ENCODE results near the gene ABHD12.

Gene ABHD12

DNA sequence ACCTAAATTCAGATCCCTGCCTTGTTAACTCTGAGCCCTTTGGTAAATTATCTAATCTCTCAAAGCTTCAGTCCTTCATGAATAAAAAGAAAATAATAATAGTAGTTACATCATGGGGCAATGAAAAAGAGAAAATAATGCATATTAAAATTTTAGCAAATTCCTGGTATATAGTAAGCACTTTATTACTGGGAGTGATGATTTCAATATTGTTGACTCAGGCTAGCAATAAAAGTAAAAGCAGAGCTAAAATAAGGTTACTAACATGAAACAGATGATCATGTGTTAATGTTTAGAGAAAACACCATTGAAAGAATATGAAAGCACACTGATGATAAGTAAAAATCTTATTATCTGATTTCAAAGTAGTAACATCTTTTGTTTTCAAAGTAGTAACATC, 30.5 kb upstream of the ABHD12 start:
- Histone ChIP-seq H3K18ac (ENCODE audit: low read length) (no peak overlapping the region), H3K9ac (ENCODE audit: low read length) (no peak overlapping the region), H3K56ac (ENCODE audit: low read length) (no peak overlapping the region), H3K79me1 (ENCODE audit: low read length) (peaks cover 1% of the 10 kb centered on the region), H3K79me2 (ENCODE audit: control insufficient read depth, insufficient read depth, low read length) (no peaks in the 10 kb centered on the region), H3K4me3 (ENCODE audit: low read length) (no peak overlapping the region), H4K8ac (ENCODE audit: low read depth, low read length) (no peak overlapping the region), H2BK120ac (ENCODE audit: low read depth, low read length) (no peak overlapping the region), H3K27ac (ENCODE audit: low read depth, low read length) (no peak overlapping the region), H2AK5ac (ENCODE audit: low read length) (no peak overlapping the region), H3K4me1 (ENCODE audit: control insufficient read depth, low read depth, low read length) (no peaks in the 10 kb centered on the region), H3K27me3 (ENCODE audit: insufficient read depth, low read length, poor library complexity) (no peaks in the 10 kb centered on the region), H3K4ac (ENCODE audit: low read depth, low read length) (no peak overlapping the region), H3K23ac (ENCODE audit: low read length) (no peak overlapping the region), H2BK5ac (ENCODE audit: low read length) (no peak overlapping the region), H2BK15ac (replicated peaks; ENCODE audit: low read depth) (no peak overlapping the region), H3K4me2 (ENCODE audit: low read length) (no peak overlapping the region), H3K36me3 (ENCODE audit: control insufficient read depth, insufficient read depth, low read length) (peaks cover 10% of the 10 kb centered on the region), H4K5ac (ENCODE audit: low read length) (no peak overlapping the region)
- DNase-seq: no peak

GRCh38 chr20:25418776-25419175, 28.1 kb upstream of the ABHD12 start:
- H3K4me2 ChIP-seq (ENCODE audit: low read length): no peak overlapping the region
- no CpG with 5 or more reads among the region's 1 CpG for WGBS (ENCODE audit: extremely low coverage, insufficient coverage, low lambda C conversion rate)
- no peak overlapping the region for H4K8ac ChIP-seq (ENCODE audit: low read depth, low read length)
- peaks cover 10% of the 10 kb centered on the region for H3K36me3 ChIP-seq (ENCODE audit: control insufficient read depth, insufficient read depth, low read length)
- H2BK120ac ChIP-seq (ENCODE audit: low read depth, low read length): no peak overlapping the region
- H4K5ac ChIP-seq (ENCODE audit: low read length): no peak overlapping the region
- no peak overlapping the region for H3K18ac ChIP-seq (ENCODE audit: low read length)
- no peaks in the 10 kb centered on the region for H3K27me3 ChIP-seq (ENCODE audit: insufficient read depth, low read length, poor library complexity)
- H2AK5ac ChIP-seq (ENCODE audit: low read length): no peak overlapping the region
- H3K79me1 ChIP-seq (ENCODE audit: low read length): peaks cover 1% of the 10 kb centered on the region
- DNase-seq: no peak
- H3K79me2 ChIP-seq (ENCODE audit: control insufficient read depth, insufficient read depth, low read length): no peaks in the 10 kb centered on the region
- H3K56ac ChIP-seq (ENCODE audit: low read length): no peak overlapping the region
- no peak overlapping the region for H3K4me3 ChIP-seq (ENCODE audit: low read length)
- H2BK15ac ChIP-seq (replicated peaks; ENCODE audit: low read depth): no peak overlapping the region
- no peaks in the 10 kb centered on the region for H3K4me1 ChIP-seq (ENCODE audit: control insufficient read depth, low read depth, low read length)
- H3K9ac ChIP-seq (ENCODE audit: low read length): no peak overlapping the region
- no peak overlapping the region for H3K4ac ChIP-seq (ENCODE audit: low read depth, low read length)
- H3K23ac ChIP-seq (ENCODE audit: low read length): no peak overlapping the region
- H3K27ac ChIP-seq (ENCODE audit: low read depth, low read length): no peak overlapping the region
- no peak overlapping the region for H2BK5ac ChIP-seq (ENCODE audit: low read length)

DNA sequence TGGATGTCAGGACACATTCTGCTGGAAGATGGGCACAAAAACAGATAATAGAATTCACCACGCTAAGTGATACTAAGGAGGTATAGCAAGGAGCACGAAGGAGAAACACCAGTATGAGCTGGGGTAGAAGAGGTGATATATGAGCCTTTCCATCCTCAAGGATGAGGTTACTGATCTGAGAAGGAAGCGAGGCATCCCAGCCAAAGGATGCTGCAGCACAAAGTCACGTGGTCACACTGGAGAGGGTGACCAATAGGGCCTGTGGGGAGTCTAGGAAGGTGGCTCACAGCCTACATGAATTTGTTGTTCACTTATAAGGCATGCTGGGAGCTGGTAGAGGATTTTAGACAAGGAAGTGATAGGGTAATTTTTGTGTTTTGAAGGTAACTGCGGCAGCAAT, 18.3 kb upstream of the ABHD12 start:
- Histone ChIP-seq H3K36me3 (ENCODE audit: control insufficient read depth, insufficient read depth, low read length) (peaks cover 2% of the 10 kb centered on the region), H3K27ac (ENCODE audit: low read depth, low read length) (no peak overlapping the region), H4K5ac (ENCODE audit: low read length) (no peak overlapping the region), H3K4me2 (ENCODE audit: low read length) (peak overlapping the region; percentile 5), H2BK120ac (ENCODE audit: low read depth, low read length) (no peak overlapping the region), H3K79me1 (ENCODE audit: low read length) (peaks cover 16% of the 10 kb centered on the region), H2BK15ac (replicated peaks; ENCODE audit: low read depth) (no peak overlapping the region), H3K4ac (ENCODE audit: low read depth, low read length) (no peak overlapping the region), H3K56ac (ENCODE audit: low read length) (peak overlapping the region; percentile 76), H3K79me2 (ENCODE audit: control insufficient read depth, insufficient read depth, low read length) (peaks cover 31% of the 10 kb centered on the region), H3K23ac (ENCODE audit: low read length) (no peak overlapping the region), H2AK5ac (ENCODE audit: low read length) (no peak overlapping the region), H3K18ac (ENCODE audit: low read length) (no peak overlapping the region), H3K4me1 (ENCODE audit: control insufficient read depth, low read depth, low read length) (peaks cover 7% of the 10 kb centered on the region), H2BK5ac (ENCODE audit: low read length) (no peak overlapping the region), H3K9ac (ENCODE audit: low read length) (peak overlapping the region; percentile 77), H3K4me3 (ENCODE audit: low read length) (no peak overlapping the region), H3K27me3 (ENCODE audit: insufficient read depth, low read length, poor library complexity) (no peaks in the 10 kb centered on the region), H4K8ac (ENCODE audit: low read depth, low read length) (no peak overlapping the region)
- DNase-seq: no peak
- WGBS (ENCODE audit: extremely low coverage, insufficient coverage, low lambda C conversion rate): no CpG with 5 or more reads among the region's 5 CpGs

DNA sequence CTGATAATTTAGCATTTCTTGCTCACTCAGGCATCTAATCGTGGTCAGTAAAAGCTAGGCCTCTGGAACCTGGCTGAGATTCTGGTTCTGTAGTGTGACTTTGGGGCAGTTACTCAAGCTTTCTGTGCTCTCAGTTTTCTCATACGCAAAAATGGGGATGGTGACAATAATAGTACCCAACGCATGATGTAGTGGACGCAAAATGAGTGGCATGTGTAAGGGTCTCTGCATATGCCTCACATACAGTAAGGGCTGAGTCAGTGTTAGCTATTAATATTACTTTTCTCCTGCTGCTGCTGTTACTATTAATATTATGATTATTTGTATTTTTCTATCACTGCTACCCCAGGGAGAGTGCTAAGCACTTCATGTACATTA, 17.5 kb upstream of the ABHD12 start:
- Histone ChIP-seq H3K18ac (ENCODE audit: low read length) (peak overlapping the region; percentile 1), H4K5ac (ENCODE audit: low read length) (peak overlapping the region; percentile 72), H3K56ac (ENCODE audit: low read length) (peak overlapping the region; percentile 99), H2BK5ac (ENCODE audit: low read length) (no peak overlapping the region), H3K23ac (ENCODE audit: low read length) (peak overlapping the region; percentile 81), H3K36me3 (ENCODE audit: control insufficient read depth, insufficient read depth, low read length) (no peaks in the 10 kb centered on the region), H3K9ac (ENCODE audit: low read length) (peak overlapping the region; percentile 77), H3K4ac (ENCODE audit: low read depth, low read length) (peak overlapping the region; percentile 1), H3K79me2 (ENCODE audit: control insufficient read depth, insufficient read depth, low read length) (peaks cover 31% of the 10 kb centered on the region), H3K27me3 (ENCODE audit: insufficient read depth, low read length, poor library complexity) (no peaks in the 10 kb centered on the region), H3K4me2 (ENCODE audit: low read length) (peak overlapping the region; percentile 58), H3K79me1 (ENCODE audit: low read length) (peaks cover 14% of the 10 kb centered on the region), H2BK15ac (replicated peaks; ENCODE audit: low read depth) (no peak overlapping the region), H2BK120ac (ENCODE audit: low read depth, low read length) (no peak overlapping the region), H3K27ac (ENCODE audit: low read depth, low read length) (peak overlapping the region; percentile 95), H3K4me3 (ENCODE audit: low read length) (peak overlapping the region; percentile 98), H3K4me1 (ENCODE audit: control insufficient read depth, low read depth, low read length) (peaks cover 7% of the 10 kb centered on the region), H4K8ac (ENCODE audit: low read depth, low read length) (no peak overlapping the region), H2AK5ac (ENCODE audit: low read length) (no peak overlapping the region)
- WGBS (ENCODE audit: extremely low coverage, insufficient coverage, low lambda C conversion rate): no CpG with 5 or more reads among the region's 4 CpGs
- no peak for DNase-seq

DNA sequence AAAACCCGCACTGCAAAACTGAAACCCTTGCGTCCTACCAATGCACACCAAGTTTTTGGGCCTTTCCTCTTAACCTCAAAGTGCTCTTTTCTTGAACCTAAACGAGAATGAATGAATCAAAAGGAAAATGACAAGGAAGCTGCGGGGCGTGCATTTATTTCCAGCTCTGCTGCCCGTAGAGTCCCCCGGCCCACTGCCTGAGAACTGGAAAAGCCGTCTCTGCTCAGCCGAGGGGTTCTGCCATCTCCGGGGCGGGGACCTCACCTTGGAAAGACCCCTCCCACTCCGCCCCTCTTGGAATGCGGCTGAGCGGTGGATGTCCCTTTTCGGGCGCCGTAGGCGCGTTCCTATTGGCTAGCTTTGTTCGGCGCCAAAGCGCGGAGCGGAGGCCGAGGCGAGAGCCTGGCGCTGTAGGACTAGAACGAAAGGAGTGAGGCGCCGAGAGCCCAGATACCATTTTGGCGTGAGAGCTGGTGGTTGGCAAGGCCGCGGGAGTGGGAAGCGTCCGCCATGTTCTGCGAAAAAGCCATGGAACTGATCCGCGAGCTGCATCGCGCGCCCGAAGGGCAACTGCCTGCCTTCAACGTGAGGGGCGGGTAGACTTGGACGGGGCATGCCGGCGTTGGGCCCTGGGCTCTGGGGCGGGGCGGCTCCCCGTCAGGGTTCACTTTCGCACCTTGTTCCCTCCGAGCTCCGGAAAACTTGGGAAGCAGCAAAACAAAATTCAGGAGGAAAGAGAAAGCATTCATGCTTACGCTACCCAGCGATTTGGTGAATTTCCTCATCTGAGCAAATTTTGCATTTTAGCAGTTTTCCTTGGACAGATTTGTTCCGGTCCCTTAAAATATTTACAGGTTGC, 16.9 kb upstream of the ABHD12 start, which contains the start of gene GINS1:
Gene GINS1 (plus strand): TSS at position 363 of the 859 bp plus-strand sequence. CDS start 148 bp downstream, at position 511.
- Histone ChIP-seq H3K36me3 (ENCODE audit: control insufficient read depth, insufficient read depth, low read length) (no peaks in the 10 kb centered on the region), H3K4me2 (ENCODE audit: low read length) (peak within 1 kb of the TSS; percentile 58), H4K5ac (ENCODE audit: low read length) (peak within 1 kb of the TSS; percentile 72), H2BK120ac (ENCODE audit: low read depth, low read length) (no peak within 1 kb of the TSS), H2BK5ac (ENCODE audit: low read length) (peak within 1 kb of the TSS; percentile 94), H3K27ac (ENCODE audit: low read depth, low read length) (peak within 1 kb of the TSS; percentile 95), H4K8ac (ENCODE audit: low read depth, low read length) (peak within 1 kb of the TSS; percentile 95), H3K23ac (ENCODE audit: low read length) (peak within 1 kb of the TSS; percentile 89), H3K18ac (ENCODE audit: low read length) (peak within 1 kb of the TSS; percentile 1), H2AK5ac (ENCODE audit: low read length) (no peak within 1 kb of the TSS), H3K4ac (ENCODE audit: low read depth, low read length) (peak within 1 kb of the TSS; percentile 1), H3K56ac (ENCODE audit: low read length) (peak within 1 kb of the TSS; percentile 99), H3K79me2 (ENCODE audit: control insufficient read depth, insufficient read depth, low read length) (peaks cover 31% of the 10 kb centered on the region), H3K27me3 (ENCODE audit: insufficient read depth, low read length, poor library complexity) (no peaks in the 10 kb centered on the region), H3K9ac (ENCODE audit: low read length) (peak within 1 kb of the TSS; percentile 77), H3K4me3 (ENCODE audit: low read length) (peak within 1 kb of the TSS; percentile 98), H3K79me1 (ENCODE audit: low read length) (peaks cover 14% of the 10 kb centered on the region), H3K4me1 (ENCODE audit: control insufficient read depth, low read depth, low read length) (peaks cover 7% of the 10 kb centered on the region), H2BK15ac (replicated peaks; ENCODE audit: low read depth) (no peak within 1 kb of the TSS)
- WGBS (ENCODE audit: extremely low coverage, insufficient coverage, low lambda C conversion rate): no CpG with 5 or more reads among the region's 56 CpGs
- peak; percentile 98 for DNase-seq
